Thyroid gland (tissue), 4 donors: Measurements from ENCODE around the gene SOX13. TPM values are rescaled to one million over a fixed set of nuclear protein-coding genes. Genes with fewer than 3 reads are reported as not detected.
A peak's percentile ranks its signal among the peaks of the same experiment; 100 is the strongest.

ENCODE experiments used
- DNase-seq, 2 donors: peaks; one replicate each; pipeline ENCODE4 v3.0.0-alpha.2; 2019
- H3K27ac ChIP-seq, 3 donors: fragments of 200-600 bp; sonication (generic); 1 replicate in 2 of 3; 2 replicates in 1 of 3; pipeline ENCODE4 v1.5.1; 2016 to 2019; ENCODE audit warnings: mild to moderate bottlenecking in 1 of 3, moderate library complexity in 1 of 3
- H3K27me3 ChIP-seq: fragments of 200-600 bp; sonication (generic); one replicate; pipeline ENCODE4 v1.5.1; 2019
- H3K36me3 ChIP-seq, 2 donors: fragments of 200-600 bp; sonication (generic); one replicate each; pipeline ENCODE4 v1.5.1; 2016 to 2019
- H3K4me1 ChIP-seq, 2 donors: fragments of 200-600 bp; sonication (generic); one replicate each; pipeline ENCODE4 v1.5.1; 2017 to 2019
- H3K4me3 ChIP-seq, 3 donors: fragments of 200-600 bp; sonication (generic); replicated peaks in 1 of 3; 1 replicate in 2 of 3; 2 replicates in 1 of 3; pipeline ENCODE4 v1.5.1; 2016; ENCODE audit warnings: mild to moderate bottlenecking in 1 of 3
- H3K9me3 ChIP-seq: fragments of 200-600 bp; sonication (generic); one replicate; pipeline ENCODE4 v1.5.1; 2017
- CTCF ChIP-seq, 6 experiments: fragments of 200-600 bp in 3 of 6; fragments of 450-650 bp in 3 of 6; sonication (generic) in 3 of 6; IDR thresholded peaks; one replicate each; pipeline ENCODE4 v1.5.1; 2016 to 2019; ENCODE audit warnings: antibody characterized with exemption in 6 of 6, mild to moderate bottlenecking in 2 of 6, inconsistent platforms in 1 of 6, moderate library complexity in 1 of 6
- POLR2A ChIP-seq, 2 donors: fragments of 450-650 bp; IDR thresholded peaks; one replicate each; pipeline ENCODE4 v1.6.1; 2017; ENCODE audit warnings: antibody characterized with exemption in 2 of 2, mild to moderate bottlenecking in 2 of 2, moderate library complexity in 1 of 2
- WGBS, 2 donors: methylation state at CpG; one replicate each; pipeline ENCODE4 v1.1.5; 2017; 5-methylcytosine and 5-hydroxymethylcytosine counted together
- intact Hi-C: fragments of 100-400 bp; cut with DNase I; formaldehyde crosslinking; loops from one replicate; pipeline ENCODE4 v1.15.1; 2023
- total RNA-seq, 4 donors: library from RNA; depleted of rRNA; stranded (reverse); fragments of >200 nt; gene quantifications; one replicate each; pipeline ENCODE4 v1.2.3, GENCODE V29; 2016

SOX13 gene
- total RNA-seq, 4 donors from 2014 or later = 19.4 to 29.3 (median 20.8) TPM

- intact Hi-C loops = no loop called here
- DNase-seq = peak; percentile 100
- TF ChIP-seq POLR2A (IDR thresholded peaks at IDR 0.05) = peak in 1 of 2 donors; percentile 70
- TF ChIP-seq CTCF (IDR thresholded peaks at IDR 0.05) = peak in 2 of 6 experiments; percentile 13 to 19
- Histone ChIP-seq H3K36me3 (no peaks in the 10 kb centered on the region), H3K27me3 (no peaks in the 10 kb centered on the region), H3K9me3 (no peaks in the 10 kb centered on the region), H3K27ac (peak overlapping the region; percentile 75 to 92 (median 88)), H3K4me1 (peaks cover 79 to 86% of the 10 kb centered on the region in 2 donors), H3K4me3 (no peak overlapping the region)
- WGBS, 2 donors = 19 to 32% methylated on average over 6 to 8 of the region's 8 CpGs
These were observed 7.4 kb downstream of the SOX13 start for GRCh38 chr1:204080163-204080903.

GRCh38 chr1:204081164-204081790, 8.4 kb downstream of the SOX13 start:
- DNase-seq = peak; percentile 28 to 32
- Histone ChIP-seq H3K4me1 (peaks cover 76 to 92% of the 10 kb centered on the region in 2 donors), H3K36me3 (no peaks in the 10 kb centered on the region), H3K27me3 (no peaks in the 10 kb centered on the region), H3K27ac (peak overlapping the region; percentile 88 to 92 (median 92)), H3K9me3 (no peaks in the 10 kb centered on the region), H3K4me3 (peak overlapping the region in 1 of 3 donors; percentile 3)
- 28 to 30% methylated on average over 13 of the region's 13 CpGs for WGBS, 2 donors
- intact Hi-C loops = no loop called here
- TF ChIP-seq POLR2A (IDR thresholded peaks at IDR 0.05) (no peak), CTCF (IDR thresholded peaks at IDR 0.05) (no peak)

- Histone ChIP-seq H3K9me3 (no peaks in the 10 kb centered on the region), H3K27ac (peak overlapping the region; percentile 88 to 92 (median 92)), H3K36me3 (no peaks in the 10 kb centered on the region), H3K4me1 (peaks cover 76 to 95% of the 10 kb centered on the region in 2 donors), H3K27me3 (no peaks in the 10 kb centered on the region), H3K4me3 (peak overlapping the region in 1 of 3 donors; percentile 3)
- intact Hi-C loops = no loop called here
- peak; percentile 46 to 59 for DNase-seq
- WGBS, 2 donors = 57 to 71% methylated on average over 7 to 8 of the region's 8 CpGs
- TF ChIP-seq POLR2A (IDR thresholded peaks at IDR 0.05) (no peak), CTCF (IDR thresholded peaks at IDR 0.05) (no peak)
These were observed 9.0 kb downstream of the SOX13 start for GRCh38 chr1:204081791-204082513.

- H3K4me1 ChIP-seq = peaks cover 77 to 97% of the 10 kb centered on the region in 2 donors
- no peaks in the 10 kb centered on the region for H3K36me3 ChIP-seq
- no peaks in the 10 kb centered on the region for H3K27me3 ChIP-seq
- no peak overlapping the region for H3K4me3 ChIP-seq
- WGBS, 2 donors = 74 to 83% methylated on average over 7 of the region's 7 CpGs
- H3K9me3 ChIP-seq = no peaks in the 10 kb centered on the region
- no peak for DNase-seq
- intact Hi-C loops = no loop called here
- peak overlapping the region; percentile 88 to 92 (median 92) for H3K27ac ChIP-seq
- TF ChIP-seq POLR2A (IDR thresholded peaks at IDR 0.05) = no peak
- no peak for TF ChIP-seq CTCF (IDR thresholded peaks at IDR 0.05)
These were observed 10.6 kb downstream of the SOX13 start for GRCh38 chr1:204083491-204083890.
